Tibial artery (tissue), 4 donors: ENCODE data around the gene SERPINB13.

Experiments used
- DNase-seq, 2 donors: peaks; one replicate each; pipeline ENCODE4 v3.0.0-alpha.2; 2019
- H3K27ac ChIP-seq, 2 donors: fragments of 200-600 bp; sonication (generic) in 1 of 2; 1 replicate in 1 of 2; 2 replicates in 1 of 2; pipeline ENCODE4 v1.5.1; 2018 to 2019; ENCODE audit warnings: mild to moderate bottlenecking in 1 of 2
- H3K27me3 ChIP-seq, 2 donors: fragments of 200-600 bp; sonication (generic) in 1 of 2; one replicate each; pipeline versions ENCODE4 v1.5.1 to v1.6.0; 2016 to 2019
- H3K36me3 ChIP-seq, 3 donors: fragments of 200-600 bp; sonication (generic) in 2 of 3; one replicate each; pipeline ENCODE4 v1.5.1; 2016 to 2019; ENCODE audit warnings: mild to moderate bottlenecking in 2 of 3
- H3K4me1 ChIP-seq, 4 donors: fragments of 200-600 bp; sonication (generic) in 2 of 4; 1 replicate in 3 of 4; 2 replicates in 1 of 4; pipeline ENCODE4 v1.5.1; 2016 to 2019
- H3K4me3 ChIP-seq, 2 donors: fragments of 200-600 bp; sonication (generic) in 1 of 2; 1 replicate in 1 of 2; 2 replicates in 1 of 2; pipeline ENCODE4 v1.5.1; 2018 to 2019; ENCODE audit warnings: mild to moderate bottlenecking in 2 of 2
- H3K9me3 ChIP-seq, 3 donors: fragments of 200-600 bp; sonication (generic) in 1 of 3; one replicate each; pipeline ENCODE4 v1.5.1; 2016 to 2019
- CTCF ChIP-seq, 2 experiments: fragments of 200-600 bp in 1 of 2; fragments of 450-650 bp in 1 of 2; IDR thresholded peaks; one replicate each; pipeline ENCODE4 v1.5.1; 2017 to 2019; ENCODE audit warnings: antibody characterized with exemption in 2 of 2, mild to moderate bottlenecking in 1 of 2, moderate library complexity in 1 of 2
- intact Hi-C: fragments of 100-400 bp; cut with DNase I; formaldehyde crosslinking; loops from one replicate; pipeline ENCODE4 v1.15.0; 2023; ENCODE audit warnings: low total_unique reads

Gene SERPINB13

DNA sequence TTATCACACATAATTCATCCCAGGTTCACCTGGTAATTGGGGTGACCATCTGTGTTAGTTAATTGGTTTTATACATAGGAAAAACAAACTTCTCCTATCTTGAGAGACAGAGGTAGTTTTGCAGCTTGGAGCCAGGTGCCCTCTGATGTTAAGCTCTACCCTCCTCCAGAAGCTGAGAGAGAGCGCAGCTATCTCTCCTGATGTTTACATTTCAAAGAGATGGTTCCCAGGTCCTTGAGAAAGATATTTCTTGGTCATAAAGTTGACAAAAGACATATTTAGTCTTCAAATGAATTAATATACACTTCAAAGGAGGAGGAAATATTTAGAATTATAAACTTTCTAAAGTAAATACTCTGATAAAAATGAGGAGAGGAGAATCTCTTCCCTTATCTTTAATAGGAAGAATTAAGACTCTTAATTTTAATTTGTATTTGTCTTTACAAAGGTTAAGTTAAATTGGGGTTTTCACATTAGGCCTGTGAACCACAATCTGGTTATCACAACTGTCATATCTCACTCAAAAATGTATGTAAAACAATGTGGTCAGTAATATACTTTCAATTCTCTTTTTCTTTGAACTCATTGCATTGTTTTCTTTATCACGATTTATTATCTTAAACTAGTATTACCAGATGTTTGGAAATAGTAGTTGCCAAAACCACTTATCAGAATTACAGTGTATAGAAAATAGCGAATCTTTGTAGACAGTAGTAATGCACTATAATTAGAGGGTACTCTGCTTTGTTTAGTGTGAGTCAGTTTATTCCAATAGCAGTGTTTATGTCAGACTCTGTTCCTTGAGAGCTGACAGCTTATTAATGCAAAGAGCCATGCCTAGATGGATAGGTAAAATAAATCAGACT is 30.1 kb downstream of the SERPINB13 start:
- Histone ChIP-seq H3K27me3 (no peaks in the 10 kb centered on the region), H3K27ac (no peak overlapping the region), H3K36me3 (no peaks in the 10 kb centered on the region), H3K4me1 (no peaks in the 10 kb centered on the region), H3K4me3 (no peak overlapping the region), H3K9me3 (no peaks in the 10 kb centered on the region)
- intact Hi-C loops, result no loop called here
- no peak for TF ChIP-seq CTCF (IDR thresholded peaks at IDR 0.05)
- DNase-seq, result no peak

DNA sequence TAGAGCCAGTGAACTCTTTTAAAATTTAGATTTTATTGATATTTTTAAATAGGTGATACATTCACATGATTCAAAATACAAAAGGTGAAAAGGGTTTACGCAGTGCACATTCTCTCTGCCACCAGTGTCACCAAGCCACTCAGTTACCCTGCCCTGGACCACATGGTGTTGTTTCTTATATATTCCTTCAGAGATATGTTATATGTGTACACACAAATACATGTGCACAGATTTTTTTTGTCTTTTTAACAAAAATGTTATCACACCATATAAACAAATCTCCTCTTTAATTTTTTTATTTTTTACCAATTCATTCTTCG is 30.7 kb downstream of the SERPINB13 start:
- Histone ChIP-seq H3K4me1 (no peaks in the 10 kb centered on the region), H3K4me3 (no peak overlapping the region), H3K9me3 (no peaks in the 10 kb centered on the region), H3K27me3 (no peaks in the 10 kb centered on the region), H3K36me3 (no peaks in the 10 kb centered on the region), H3K27ac (no peak overlapping the region)
- DNase-seq, result no peak
- no peak for TF ChIP-seq CTCF (IDR thresholded peaks at IDR 0.05)
- intact Hi-C loops, result no loop called here

DNA sequence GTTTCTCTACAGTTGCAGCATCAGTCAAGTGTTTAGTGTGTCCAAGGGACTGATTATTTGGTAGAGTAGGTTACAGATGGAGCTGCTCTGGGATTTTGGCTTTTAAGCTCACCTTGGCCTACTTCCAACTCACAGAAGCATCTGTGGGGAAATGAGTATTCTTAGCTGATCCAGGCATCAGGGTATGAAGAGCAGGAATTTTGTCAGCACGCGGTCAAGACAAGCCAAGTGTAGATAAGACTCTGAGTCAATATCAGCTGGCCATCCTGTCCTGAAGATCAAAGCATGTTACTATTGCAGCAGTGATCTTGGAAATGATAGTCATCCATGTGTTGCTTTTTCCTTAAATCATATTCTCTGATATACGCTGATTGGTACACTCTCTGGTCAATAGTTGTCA is 32.5 kb downstream of the SERPINB13 start:
- no peaks in the 10 kb centered on the region for H3K27me3 ChIP-seq
- no peak overlapping the region for H3K4me3 ChIP-seq
- H3K27ac ChIP-seq, result no peak overlapping the region
- DNase-seq, result no peak
- intact Hi-C loops, result no loop called here
- no peaks in the 10 kb centered on the region for H3K4me1 ChIP-seq
- H3K9me3 ChIP-seq, result peaks cover 0 to 4% (median 0%) of the 10 kb centered on the region in 3 donors
- no peak for TF ChIP-seq CTCF (IDR thresholded peaks at IDR 0.05)
- no peaks in the 10 kb centered on the region for H3K36me3 ChIP-seq

- Histone ChIP-seq H3K4me1 (no peaks in the 10 kb centered on the region), H3K27ac (no peak overlapping the region), H3K9me3 (peaks cover 0 to 21% (median 16%) of the 10 kb centered on the region in 3 donors), H3K36me3 (no peaks in the 10 kb centered on the region), H3K4me3 (no peak overlapping the region), H3K27me3 (no peaks in the 10 kb centered on the region)
- TF ChIP-seq CTCF (IDR thresholded peaks at IDR 0.05), result no peak
- no peak for DNase-seq
- intact Hi-C loops, result no loop called here
Measured at GRCh38 chr18:63624863-63625262, 37.7 kb downstream of the SERPINB13 start.

- H3K9me3 ChIP-seq, result peaks cover 0 to 21% (median 16%) of the 10 kb centered on the region in 3 donors
- no peak overlapping the region for H3K4me3 ChIP-seq
- no peak for TF ChIP-seq CTCF (IDR thresholded peaks at IDR 0.05)
- H3K27me3 ChIP-seq, result no peaks in the 10 kb centered on the region
- DNase-seq, result no peak
- H3K4me1 ChIP-seq, result no peaks in the 10 kb centered on the region
- no peaks in the 10 kb centered on the region for H3K36me3 ChIP-seq
- no peak overlapping the region for H3K27ac ChIP-seq
- intact Hi-C loops, result no loop called here
Measured at GRCh38 chr18:63626431-63626830, 39.3 kb downstream of the SERPINB13 start.
